Transverse colon (tissue), 4 donors: ENCODE data around the gene WDR49.

Source experiments
- EP300 ChIP-seq: sonication (generic); formaldehyde crosslinking; IDR thresholded peaks from one replicate; pipeline ENCODE4 v1.6.1; 2017; ENCODE audit warnings: antibody characterized with exemption, low read depth
- POLR2A ChIP-seq: fragments of 450-650 bp; IDR thresholded peaks from one replicate; pipeline ENCODE4 v1.6.1; 2016; ENCODE audit warnings: antibody characterized with exemption, mild to moderate bottlenecking, moderate library complexity
- POLR2AphosphoS5 ChIP-seq, 3 donors: sonication (generic); formaldehyde crosslinking; IDR thresholded peaks; one replicate each; pipeline ENCODE4 v1.6.1; 2016; ENCODE audit warnings: antibody characterized with exemption in 3 of 3
- TF ChIP-seq, protein P1 (sequence below), 5 experiments: fragments of 200-600 bp in 3 of 5; fragments of 450-650 bp in 2 of 5; sonication (generic) in 3 of 5; IDR thresholded peaks; 1 replicate in 2 of 5; 2 replicates in 3 of 5; pipeline ENCODE4 v1.5.1; 2016 to 2017; ENCODE audit warnings: antibody characterized with exemption in 5 of 5, inconsistent platforms in 3 of 5, mild to moderate bottlenecking in 2 of 5, moderate library complexity in 1 of 5

DNA sequence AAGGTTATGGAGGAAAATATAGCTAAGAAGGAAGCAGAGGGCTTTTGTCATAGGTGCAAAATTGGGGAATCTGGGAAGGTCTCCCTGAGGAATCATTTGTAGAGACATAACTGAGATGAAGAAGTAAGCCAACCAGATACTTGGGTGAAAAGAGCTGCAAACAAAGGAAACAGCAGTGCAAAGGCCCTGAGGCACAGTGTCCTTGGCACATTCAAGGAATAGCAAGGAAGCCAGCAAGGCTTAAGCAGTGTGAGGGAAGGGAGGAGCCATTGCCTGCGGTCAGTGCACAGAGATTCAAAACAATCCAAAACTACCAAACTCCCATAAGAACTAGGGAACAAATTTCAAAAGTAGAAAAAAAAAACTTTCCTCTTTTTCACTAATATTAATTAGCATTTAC, 88.3 kb downstream of the WDR49 start:
- TF ChIP-seq, protein P1, sequence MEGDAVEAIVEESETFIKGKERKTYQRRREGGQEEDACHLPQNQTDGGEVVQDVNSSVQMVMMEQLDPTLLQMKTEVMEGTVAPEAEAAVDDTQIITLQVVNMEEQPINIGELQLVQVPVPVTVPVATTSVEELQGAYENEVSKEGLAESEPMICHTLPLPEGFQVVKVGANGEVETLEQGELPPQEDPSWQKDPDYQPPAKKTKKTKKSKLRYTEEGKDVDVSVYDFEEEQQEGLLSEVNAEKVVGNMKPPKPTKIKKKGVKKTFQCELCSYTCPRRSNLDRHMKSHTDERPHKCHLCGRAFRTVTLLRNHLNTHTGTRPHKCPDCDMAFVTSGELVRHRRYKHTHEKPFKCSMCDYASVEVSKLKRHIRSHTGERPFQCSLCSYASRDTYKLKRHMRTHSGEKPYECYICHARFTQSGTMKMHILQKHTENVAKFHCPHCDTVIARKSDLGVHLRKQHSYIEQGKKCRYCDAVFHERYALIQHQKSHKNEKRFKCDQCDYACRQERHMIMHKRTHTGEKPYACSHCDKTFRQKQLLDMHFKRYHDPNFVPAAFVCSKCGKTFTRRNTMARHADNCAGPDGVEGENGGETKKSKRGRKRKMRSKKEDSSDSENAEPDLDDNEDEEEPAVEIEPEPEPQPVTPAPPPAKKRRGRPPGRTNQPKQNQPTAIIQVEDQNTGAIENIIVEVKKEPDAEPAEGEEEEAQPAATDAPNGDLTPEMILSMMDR (IDR thresholded peaks at IDR 0.05), result no peak
- TF ChIP-seq POLR2A (no peak), POLR2AphosphoS5 (IDR thresholded peaks at IDR 0.05) (no peak), EP300 (no peak)
